GM12891 (cell line): ENCODE data around the gene ZDHHC8.
"Not testable (repeated sequence)": the region's sequence is repeated elsewhere in the genome, so short reads cannot be mapped to it uniquely, and the experiment has no call there.

ENCODE experiments used
- DNase-seq: peaks from one replicate; pipeline ENCODE4 v3.0.0; 2011; ENCODE audit warnings: low spot score; ENCODE audit not compliant: insufficient read length
- FAIRE-seq: peaks from 2 replicates; lab custom pipeline; 2011; peaks lifted over from hg19 to GRCh38; lab: Jason Lieb, UNC
- PAX5 ChIP-seq: IDR thresholded peaks from 2 replicates; pipeline ENCODE4 v1.6.1; 2011; ENCODE audit warnings: low read length, moderate library complexity, mild to moderate bottlenecking; ENCODE audit not compliant: insufficient read depth, severe bottlenecking
- POLR2A ChIP-seq: IDR thresholded peaks from 2 replicates; pipeline ENCODE4 v1.6.1; 2011; ENCODE audit warnings: low read depth, low read length, control low read depth
- POLR2AphosphoS5 ChIP-seq: IDR thresholded peaks from 2 replicates; pipeline ENCODE4 v1.6.1; 2011; ENCODE audit warnings: low read depth, low read length, control low read depth
- POU2F2 ChIP-seq: IDR thresholded peaks from 2 replicates; pipeline ENCODE4 v1.6.1; 2011; ENCODE audit warnings: low read depth, mild to moderate bottlenecking, control low read depth, low read length, moderate library complexity
- SPI1 ChIP-seq: IDR thresholded peaks from 2 replicates; pipeline ENCODE4 v1.6.1; 2011; ENCODE audit warnings: low read depth, low read length, control low read depth
- TAF1 ChIP-seq: IDR thresholded peaks from 2 replicates; pipeline ENCODE4 v1.6.1; 2011; ENCODE audit warnings: low read depth, low read length, control low read depth

Gene ZDHHC8

DNA sequence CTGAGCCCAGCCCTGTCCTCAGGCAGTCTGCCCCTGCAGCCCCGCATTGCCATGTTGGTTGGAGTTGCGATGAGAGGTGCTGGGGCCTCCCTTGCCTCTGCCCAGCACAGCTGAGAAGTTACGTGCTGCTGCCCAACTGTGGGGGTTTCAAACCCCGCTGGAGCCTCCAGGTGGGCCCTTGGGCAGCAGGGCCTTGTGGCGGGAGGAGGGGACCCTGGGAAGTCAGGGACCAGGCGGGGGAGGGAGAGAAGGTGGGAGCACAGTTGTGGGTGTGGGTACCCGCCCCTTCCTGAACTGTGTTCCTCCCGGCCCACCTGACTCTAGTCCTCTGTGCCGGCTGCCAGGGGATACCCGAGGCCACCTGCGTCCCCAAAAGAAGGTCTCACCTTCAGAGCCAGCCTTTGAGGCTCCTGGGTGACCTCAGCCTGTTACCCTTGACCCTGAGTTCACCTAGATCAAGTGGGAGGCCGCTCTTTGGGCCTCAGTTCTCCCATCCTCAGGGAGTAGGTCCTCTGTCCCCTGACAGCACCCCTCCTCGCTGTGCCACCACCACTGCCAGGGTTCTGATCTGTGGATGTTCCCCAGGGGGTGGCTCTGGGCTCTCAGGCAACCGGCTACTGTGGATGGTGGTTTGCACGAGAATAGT, 26.9 kb downstream of the ZDHHC8 start:
- no peak for TF ChIP-seq PAX5
- no peak for TF ChIP-seq POLR2AphosphoS5
- no peak for TF ChIP-seq POU2F2
- DNase-seq (no peak), FAIRE-seq (no peak)

DNA sequence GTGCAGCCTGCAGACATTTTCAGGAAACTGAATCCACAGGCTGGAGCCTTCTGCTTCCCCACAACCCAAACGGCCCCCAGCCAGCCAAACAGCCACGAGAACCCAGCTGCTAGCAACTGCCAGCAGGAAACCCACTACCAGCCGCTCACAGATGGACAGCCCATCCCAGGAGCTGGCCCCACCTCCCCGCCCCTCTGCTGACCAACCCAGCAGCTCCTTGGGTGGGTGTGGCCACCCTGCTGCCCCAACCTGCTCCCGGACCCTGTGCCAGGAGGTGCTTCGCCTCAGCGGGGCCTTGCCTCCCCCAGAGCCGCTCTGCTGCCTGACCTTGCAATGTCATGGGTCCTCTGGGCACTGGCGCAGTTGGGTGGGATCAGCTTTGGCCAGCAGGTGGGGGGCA, 27.5 kb downstream of the ZDHHC8 start:
- DNase-seq: no peak
- TF ChIP-seq POLR2AphosphoS5 (no peak), POU2F2 (no peak), TAF1 (no peak), PAX5 (no peak), POLR2A (no peak), SPI1 (no peak)
- FAIRE-seq: no peak

DNA sequence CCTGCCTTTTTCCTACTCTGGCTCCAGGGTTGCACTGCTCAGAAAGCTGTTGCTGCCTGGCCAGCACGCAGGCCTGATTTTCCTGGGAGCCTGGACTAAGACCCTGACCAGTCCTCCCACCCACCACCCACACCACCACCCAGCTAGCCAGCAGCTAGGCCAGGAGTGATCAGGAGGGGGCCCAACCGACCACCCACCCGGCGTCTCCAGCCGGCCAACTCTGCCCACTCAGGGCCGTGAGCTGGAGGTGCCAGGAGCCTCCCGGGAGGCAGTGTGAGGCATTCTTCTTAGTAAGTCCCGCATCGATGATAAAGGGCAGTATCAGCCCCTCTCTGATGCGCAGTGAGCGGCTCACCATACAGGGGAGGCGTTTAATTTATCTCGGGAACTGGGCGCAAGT, 27.9 kb downstream of the ZDHHC8 start:
- FAIRE-seq, DNase-seq: not testable (repeated sequence)

DNA sequence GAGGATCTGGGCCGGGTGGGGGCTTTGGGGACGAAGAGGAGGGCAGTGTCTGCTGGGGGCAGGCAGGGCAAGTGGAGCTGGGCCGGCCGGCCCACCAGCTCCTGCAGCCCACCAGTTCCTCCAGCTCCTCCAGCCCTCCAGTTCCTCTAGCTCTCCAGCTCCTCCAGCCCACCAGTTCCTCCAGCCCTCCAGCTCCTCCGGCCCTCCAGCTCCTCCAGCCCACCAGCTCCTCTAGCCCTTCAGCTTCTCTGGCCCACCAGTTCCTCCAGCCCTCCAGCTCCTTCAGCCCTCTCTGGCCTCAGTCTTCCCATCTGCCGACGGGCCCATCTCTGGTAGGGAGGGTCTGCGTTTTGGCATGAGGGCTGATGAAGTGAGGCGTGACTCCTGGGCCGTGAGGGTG, 28.4 kb downstream of the ZDHHC8 start:
- no peak for FAIRE-seq

DNA sequence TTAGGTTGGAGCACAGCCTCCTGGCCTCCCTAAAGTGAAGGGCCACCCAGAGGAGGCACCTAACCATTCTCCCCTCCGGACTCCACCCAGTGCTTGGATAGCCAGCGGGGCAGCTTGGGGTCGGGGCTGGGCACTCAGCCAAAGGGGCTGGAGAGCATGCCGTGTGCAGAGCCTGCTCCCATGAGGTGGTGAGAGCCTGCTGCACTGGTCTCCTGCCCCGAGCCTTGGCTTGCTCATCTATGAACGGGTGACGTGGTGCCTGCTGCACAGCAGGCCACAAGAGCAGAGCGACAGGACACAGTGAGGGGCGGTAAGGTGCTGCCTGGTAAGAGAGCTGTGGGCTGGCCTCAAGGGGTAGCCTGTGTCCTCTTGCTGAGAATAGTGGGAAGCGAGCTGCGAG, 33.3 kb downstream of the ZDHHC8 start:
- no peak for DNase-seq
- TF ChIP-seq TAF1: no peak
- TF ChIP-seq POLR2AphosphoS5: no peak
- no peak for TF ChIP-seq POLR2A
- no peak for TF ChIP-seq POU2F2
- no peak for TF ChIP-seq PAX5
- TF ChIP-seq SPI1: no peak
- no peak for FAIRE-seq

More for the DNA sequence above, 28.4 kb downstream of the ZDHHC8 start:
- DNase-seq: no peak
- no peak for TF ChIP-seq POU2F2
- TF ChIP-seq POLR2A: no peak
- no peak for TF ChIP-seq TAF1
- TF ChIP-seq POLR2AphosphoS5: no peak
- TF ChIP-seq SPI1: no peak
- TF ChIP-seq PAX5: no peak

DNA sequence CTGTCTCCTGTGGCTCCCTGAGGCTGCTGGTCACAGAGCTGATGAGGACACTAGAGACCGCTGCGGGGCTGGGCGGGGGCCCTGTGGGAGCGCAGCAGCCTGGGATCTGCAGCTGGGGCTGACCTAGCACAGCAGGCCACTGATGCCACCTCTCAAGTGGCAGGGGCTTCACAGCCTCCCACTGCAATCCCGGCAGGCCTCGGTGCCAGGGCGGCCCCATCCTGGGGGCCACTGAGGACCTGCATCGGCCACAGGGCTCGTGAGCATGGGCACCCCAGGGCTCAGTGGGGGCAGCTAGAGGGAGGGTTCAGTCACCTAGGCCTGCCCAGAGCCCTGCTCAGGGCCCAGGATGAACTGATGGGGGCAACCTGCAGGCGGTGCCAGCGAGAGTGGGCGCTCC, 33.8 kb downstream of the ZDHHC8 start:
- no peak for FAIRE-seq
- DNase-seq: no peak
- TF ChIP-seq SPI1: no peak
- no peak for TF ChIP-seq PAX5
- TF ChIP-seq TAF1: no peak
- no peak for TF ChIP-seq POLR2A
- no peak for TF ChIP-seq POLR2AphosphoS5
- no peak for TF ChIP-seq POU2F2

DNA sequence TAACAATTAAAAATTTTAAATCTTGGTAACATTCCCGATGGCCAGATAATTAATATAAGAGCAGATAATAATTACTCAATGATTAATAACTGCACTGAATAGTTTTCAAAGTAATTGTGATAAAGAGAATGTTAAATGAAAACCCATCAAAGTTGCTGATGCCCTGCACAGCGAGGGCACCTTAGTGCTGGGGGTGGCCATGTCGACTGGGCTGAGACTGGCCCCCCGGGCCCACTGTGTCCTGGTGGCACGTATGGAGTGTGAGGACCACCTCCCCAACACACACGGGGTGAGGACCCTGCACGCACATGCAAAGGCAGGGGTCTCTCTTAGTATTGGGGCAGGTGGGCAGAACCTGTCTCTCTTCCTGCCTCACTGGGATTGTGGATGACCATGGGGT, 34.3 kb downstream of the ZDHHC8 start:
- DNase-seq: no peak
- no peak for TF ChIP-seq PAX5
- TF ChIP-seq TAF1: no peak
- TF ChIP-seq SPI1: no peak
- no peak for FAIRE-seq

DNA sequence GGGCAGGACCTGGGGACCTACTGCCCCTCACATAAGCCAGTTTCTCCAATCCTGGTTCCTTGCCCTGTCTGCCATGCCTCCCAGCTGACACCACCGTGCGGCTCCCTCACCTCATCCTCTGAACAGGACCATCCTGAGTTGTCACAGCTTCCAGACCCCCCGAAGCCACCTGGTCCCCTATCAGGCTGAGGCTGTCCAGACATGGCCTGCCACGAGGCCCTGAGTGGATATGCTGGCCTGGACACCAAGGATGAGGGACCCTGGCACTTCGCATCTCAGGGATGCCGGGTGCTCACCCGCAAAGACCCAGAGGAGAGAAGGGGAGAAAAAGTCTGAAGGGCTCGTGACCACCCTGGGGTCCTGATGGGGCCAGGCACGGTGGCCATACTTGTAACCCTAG, 35.1 kb downstream of the ZDHHC8 start:
- TF ChIP-seq POU2F2 (no peak), PAX5 (no peak), POLR2A (no peak), SPI1 (no peak), POLR2AphosphoS5 (no peak), TAF1 (no peak)
- no peak for FAIRE-seq
- no peak for DNase-seq

DNA sequence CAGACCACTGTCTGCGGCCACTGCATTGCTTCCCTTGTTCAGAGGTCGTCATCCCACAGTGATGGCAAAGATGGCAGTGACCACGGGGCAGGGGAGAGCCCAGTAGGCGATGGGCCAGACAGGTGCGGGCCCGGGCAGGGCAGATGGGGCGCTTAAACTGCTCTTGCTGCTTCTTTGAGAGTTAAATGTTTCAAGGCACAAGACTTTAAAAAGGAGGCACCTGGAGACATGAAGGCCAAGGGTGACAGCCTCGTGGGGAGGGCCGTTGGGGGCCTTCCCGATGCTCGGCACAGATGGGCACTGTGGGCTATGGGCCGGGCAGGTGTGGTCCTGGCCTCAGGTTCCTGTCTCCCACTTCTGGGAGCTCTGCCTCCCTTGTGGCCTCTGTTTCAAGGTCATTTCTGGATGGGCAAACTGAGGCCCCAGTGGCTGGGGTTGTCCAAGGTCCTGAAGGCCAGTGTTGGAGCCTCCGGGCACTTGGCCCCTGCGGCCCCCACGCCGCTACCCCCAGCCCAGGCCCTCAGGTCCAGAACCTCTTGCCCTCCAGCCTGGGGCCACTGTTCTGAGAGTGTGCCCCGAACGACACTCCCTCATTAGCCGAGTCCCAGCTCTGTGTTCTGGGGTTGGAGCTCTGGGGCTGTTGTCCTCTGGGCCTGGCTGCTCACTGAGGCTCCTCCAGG, 36.2 kb downstream of the ZDHHC8 start:
- no peak for FAIRE-seq
- no peak for DNase-seq
- TF ChIP-seq POLR2A: no peak
- no peak for TF ChIP-seq POLR2AphosphoS5
- no peak for TF ChIP-seq POU2F2
- no peak for TF ChIP-seq SPI1
- TF ChIP-seq PAX5: no peak
- TF ChIP-seq TAF1: no peak

DNA sequence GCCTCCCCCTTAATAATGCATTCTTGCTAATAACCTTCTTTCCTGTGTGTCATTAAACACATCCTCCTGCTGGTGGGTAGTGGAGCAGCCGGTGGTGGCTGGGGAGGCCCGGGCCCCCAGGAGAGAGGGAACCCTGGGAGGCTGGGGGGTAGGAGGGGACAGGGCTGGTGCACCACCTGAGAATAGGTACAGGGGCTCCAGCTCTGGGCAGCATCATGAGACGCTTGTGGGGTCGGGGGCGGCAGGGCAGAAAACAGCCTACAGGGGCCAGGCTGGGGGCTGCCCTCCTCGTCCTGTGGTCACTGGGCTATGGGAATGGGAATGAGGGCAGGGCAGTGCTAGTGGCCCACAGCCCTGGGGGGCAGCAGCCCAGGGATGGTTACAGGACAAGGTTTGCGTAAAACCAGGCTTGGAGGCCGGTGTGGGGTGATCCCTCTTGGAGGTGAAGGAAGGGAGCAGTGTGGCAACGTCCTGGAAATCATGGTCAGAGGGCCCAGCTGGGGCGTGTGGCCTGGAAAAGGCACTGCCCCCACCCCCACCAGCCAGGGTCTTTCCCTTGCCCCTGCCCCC, 37.7 kb downstream of the ZDHHC8 start:
- DNase-seq: no peak
- TF ChIP-seq TAF1 (no peak), POLR2AphosphoS5 (no peak), POLR2A (no peak), PAX5 (no peak), POU2F2 (no peak), SPI1 (no peak)
- no peak for FAIRE-seq
